ENCODE data around the gene GOLPH3.

DNA sequence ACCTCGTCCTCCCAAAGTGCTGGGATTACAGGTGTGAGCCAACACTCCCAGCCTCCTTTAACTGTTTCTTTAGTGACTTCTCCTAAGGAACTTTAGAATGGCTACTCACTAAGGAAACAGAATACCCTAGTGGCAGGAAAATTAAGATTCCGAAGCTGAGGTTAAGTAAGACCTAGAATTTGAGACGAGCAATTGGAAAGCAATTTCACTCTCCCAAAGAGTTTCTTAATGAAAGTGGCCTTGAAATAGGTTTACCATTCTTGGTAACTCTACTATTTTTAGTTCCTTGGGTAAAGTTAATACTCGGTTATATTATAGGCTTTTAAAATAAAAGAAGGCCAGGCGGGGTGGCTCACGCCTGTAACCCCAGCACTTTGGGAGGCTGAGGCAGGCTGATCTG is 22.9 kb upstream of the GOLPH3 start:
- TF ChIP-seq, protein P1, sequence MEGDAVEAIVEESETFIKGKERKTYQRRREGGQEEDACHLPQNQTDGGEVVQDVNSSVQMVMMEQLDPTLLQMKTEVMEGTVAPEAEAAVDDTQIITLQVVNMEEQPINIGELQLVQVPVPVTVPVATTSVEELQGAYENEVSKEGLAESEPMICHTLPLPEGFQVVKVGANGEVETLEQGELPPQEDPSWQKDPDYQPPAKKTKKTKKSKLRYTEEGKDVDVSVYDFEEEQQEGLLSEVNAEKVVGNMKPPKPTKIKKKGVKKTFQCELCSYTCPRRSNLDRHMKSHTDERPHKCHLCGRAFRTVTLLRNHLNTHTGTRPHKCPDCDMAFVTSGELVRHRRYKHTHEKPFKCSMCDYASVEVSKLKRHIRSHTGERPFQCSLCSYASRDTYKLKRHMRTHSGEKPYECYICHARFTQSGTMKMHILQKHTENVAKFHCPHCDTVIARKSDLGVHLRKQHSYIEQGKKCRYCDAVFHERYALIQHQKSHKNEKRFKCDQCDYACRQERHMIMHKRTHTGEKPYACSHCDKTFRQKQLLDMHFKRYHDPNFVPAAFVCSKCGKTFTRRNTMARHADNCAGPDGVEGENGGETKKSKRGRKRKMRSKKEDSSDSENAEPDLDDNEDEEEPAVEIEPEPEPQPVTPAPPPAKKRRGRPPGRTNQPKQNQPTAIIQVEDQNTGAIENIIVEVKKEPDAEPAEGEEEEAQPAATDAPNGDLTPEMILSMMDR (IDR thresholded peaks at IDR 0.05; ENCODE audit: low read depth, low read length), result no peak
- no peak for TF ChIP-seq POLR2A (IDR thresholded peaks at IDR 0.05; ENCODE audit: extremely low read depth, insufficient read length)
